OCI-LY7 (cell line): Measurements from ENCODE around the gene CHD5. TPM values are rescaled to one million over a fixed set of nuclear protein-coding genes. Genes with fewer than 3 reads are reported as not detected.

Source experiments
- BruUV-seq: library from RNA; stranded (reverse); fragments of 400-500 nt; replicated peaks from 2 replicates; lab custom pipeline; 2021; lab: Mats Ljungman, UMichigan
- CTCF ChIA-PET: fragments of 300-600 bp; sonication (Branson Sonifier 250); formaldehyde crosslinking; loops from one replicate; lab custom pipeline; 2022; ENCODE audit warnings: antibody characterized with exemption; ENCODE audit not compliant: unreplicated experiment; lab: Charles Lee
- POLR2A ChIA-PET: fragments of 300-600 bp; sonication (Branson Sonifier 250); formaldehyde crosslinking; loops from one replicate; lab custom pipeline; 2022; ENCODE audit warnings: antibody characterized with exemption; lab: Charles Lee
- DNase-seq: peaks from one replicate; pipeline ENCODE4 v3.0.0-alpha.2; 2015; ENCODE audit warnings: low spot score
- H2AFZ ChIP-seq: fragments of 200-600 bp; sonication (generic), shearing (Covaris generic); 2 replicates; pipeline ENCODE4 v1.6.1; 2014; ENCODE audit warnings: mild to moderate bottlenecking, antibody characterized with exemption, low read length, moderate library complexity
- H3K27ac ChIP-seq: fragments of 200-600 bp; sonication (generic); 2 replicates; pipeline ENCODE4 v1.5.1; 2014; ENCODE audit warnings: mixed run types, low read depth, mild to moderate bottlenecking, moderate library complexity, low read length, inconsistent platforms; ENCODE audit not compliant: poor library complexity, severe bottlenecking
- H3K36me3 ChIP-seq: fragments of 200-600 bp; sonication (generic); 2 replicates; pipeline ENCODE4 v1.6.1; 2014; ENCODE audit warnings: mild to moderate bottlenecking, antibody characterized with exemption, low read length, moderate library complexity, mixed read lengths; ENCODE audit not compliant: insufficient read depth
- H3K4me1 ChIP-seq: fragments of 200-600 bp; sonication (generic); 2 replicates; pipeline ENCODE4 v1.5.1; 2014; ENCODE audit warnings: mild to moderate bottlenecking, low read length; ENCODE audit not compliant: insufficient read depth, poor library complexity, severe bottlenecking
- H3K4me2 ChIP-seq: fragments of 200-600 bp; sonication (generic); 2 replicates; pipeline ENCODE4 v1.6.1; 2014; ENCODE audit warnings: mild to moderate bottlenecking, low read length
- H3K4me3 ChIP-seq: fragments of 200-600 bp; sonication (generic); 2 replicates; pipeline ENCODE4 v1.5.1; 2014; ENCODE audit warnings: mild to moderate bottlenecking, low read depth, low read length; ENCODE audit not compliant: poor library complexity, severe bottlenecking
- H3K79me2 ChIP-seq: fragments of 200-600 bp; sonication (generic); 2 replicates; pipeline ENCODE4 v1.6.1; 2016; ENCODE audit warnings: low read depth, mild to moderate bottlenecking, low read length, moderate library complexity, mixed read lengths; ENCODE audit not compliant: insufficient read depth
- H3K9me2 ChIP-seq: fragments of 200-600 bp; sonication (generic); 2 replicates; pipeline ENCODE4 v1.6.1; 2016; ENCODE audit warnings: mild to moderate bottlenecking, low read length, mixed read lengths; ENCODE audit not compliant: insufficient read depth
- H3K9me3 ChIP-seq: fragments of 200-600 bp; sonication (generic); 2 replicates; pipeline ENCODE4 v1.6.1; 2014; ENCODE audit warnings: mild to moderate bottlenecking, mixed run types, low read length, mixed read lengths
- H4K20me1 ChIP-seq: fragments of 200-600 bp; sonication (generic); 2 replicates; pipeline ENCODE4 v1.6.1; 2014; ENCODE audit warnings: mild to moderate bottlenecking, antibody characterized with exemption, low read length, moderate library complexity, mixed read lengths; ENCODE audit not compliant: insufficient read depth
- EZH2phosphoT487 ChIP-seq: fragments of 200-600 bp; sonication (generic); IDR thresholded peaks from 2 replicates; pipeline ENCODE4 v1.6.1; 2018; ENCODE audit warnings: low read depth, borderline replicate concordance, mild to moderate bottlenecking, mixed run types, antibody characterized with exemption, low read length, moderate library complexity, mixed read lengths
- intact Hi-C: fragments of 100-400 bp; cut with micrococcal nuclease; formaldehyde crosslinking; loops from one replicate; pipeline ENCODE4 v1.10.0; 2022; ENCODE audit not compliant: unreplicated experiment
- total RNA-seq, 2 experiments: library from RNA; depleted of rRNA in 1 of 2; stranded (reverse); fragments of >200 nt in 1 of 2; shearing (Covaris generic) in 1 of 2; gene quantifications; 2 replicates each; pipeline ENCODE4 v1.2.3, GENCODE V29; 2014 to 2022
- TF ChIP-seq, protein P1 (sequence below): fragments of 200-600 bp; sonication (generic); conservative IDR thresholded peaks from 2 replicates; pipeline ENCODE4 v1.5.1; 2014; ENCODE audit warnings: mild to moderate bottlenecking, antibody characterized with exemption, low read length, moderate library complexity, mixed read lengths

The CHD5 gene
- total RNA-seq, 2 experiments from 2014 or later, result 0.19 to 0.38 TPM

DNA sequence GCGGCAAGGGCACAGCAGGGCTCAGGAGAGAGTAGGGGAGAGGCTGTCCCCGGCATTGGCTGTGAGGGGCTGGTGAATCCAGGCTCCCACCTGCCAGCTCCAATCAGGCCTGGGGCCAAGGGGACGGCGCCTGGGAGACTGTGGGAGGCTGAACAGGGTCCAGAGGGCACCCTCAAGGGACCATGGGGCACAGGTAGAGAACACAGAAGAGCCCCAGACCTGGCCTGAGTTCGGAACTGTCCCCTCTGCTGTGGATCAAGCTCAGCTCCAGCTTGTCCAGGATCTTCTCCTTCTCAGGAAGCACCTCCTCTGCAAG lies 67.5 kb downstream of the CHD5 start:
- Histone ChIP-seq H3K4me3 (no peak overlapping the region), H4K20me1 (no peaks in the 10 kb centered on the region), H3K9me2 (no peaks in the 10 kb centered on the region), H3K4me1 (no peaks in the 10 kb centered on the region), H3K79me2 (no peaks in the 10 kb centered on the region), H3K9me3 (no peaks in the 10 kb centered on the region; the same call in 1 of the 2 replicates), H2AFZ (no peak overlapping the region), H3K36me3 (no peaks in the 10 kb centered on the region), H3K4me2 (no peak overlapping the region), H3K27ac (no peak overlapping the region)
- ChIA-PET POLR2A (no interaction called here), CTCF (no interaction called here)
- TF ChIP-seq, protein P1, sequence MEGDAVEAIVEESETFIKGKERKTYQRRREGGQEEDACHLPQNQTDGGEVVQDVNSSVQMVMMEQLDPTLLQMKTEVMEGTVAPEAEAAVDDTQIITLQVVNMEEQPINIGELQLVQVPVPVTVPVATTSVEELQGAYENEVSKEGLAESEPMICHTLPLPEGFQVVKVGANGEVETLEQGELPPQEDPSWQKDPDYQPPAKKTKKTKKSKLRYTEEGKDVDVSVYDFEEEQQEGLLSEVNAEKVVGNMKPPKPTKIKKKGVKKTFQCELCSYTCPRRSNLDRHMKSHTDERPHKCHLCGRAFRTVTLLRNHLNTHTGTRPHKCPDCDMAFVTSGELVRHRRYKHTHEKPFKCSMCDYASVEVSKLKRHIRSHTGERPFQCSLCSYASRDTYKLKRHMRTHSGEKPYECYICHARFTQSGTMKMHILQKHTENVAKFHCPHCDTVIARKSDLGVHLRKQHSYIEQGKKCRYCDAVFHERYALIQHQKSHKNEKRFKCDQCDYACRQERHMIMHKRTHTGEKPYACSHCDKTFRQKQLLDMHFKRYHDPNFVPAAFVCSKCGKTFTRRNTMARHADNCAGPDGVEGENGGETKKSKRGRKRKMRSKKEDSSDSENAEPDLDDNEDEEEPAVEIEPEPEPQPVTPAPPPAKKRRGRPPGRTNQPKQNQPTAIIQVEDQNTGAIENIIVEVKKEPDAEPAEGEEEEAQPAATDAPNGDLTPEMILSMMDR, result no peak
- no peak for TF ChIP-seq EZH2phosphoT487
- intact Hi-C loops, result no loop called here
- DNase-seq, result no peak
- BruUV-seq, result no TSS peak

DNA sequence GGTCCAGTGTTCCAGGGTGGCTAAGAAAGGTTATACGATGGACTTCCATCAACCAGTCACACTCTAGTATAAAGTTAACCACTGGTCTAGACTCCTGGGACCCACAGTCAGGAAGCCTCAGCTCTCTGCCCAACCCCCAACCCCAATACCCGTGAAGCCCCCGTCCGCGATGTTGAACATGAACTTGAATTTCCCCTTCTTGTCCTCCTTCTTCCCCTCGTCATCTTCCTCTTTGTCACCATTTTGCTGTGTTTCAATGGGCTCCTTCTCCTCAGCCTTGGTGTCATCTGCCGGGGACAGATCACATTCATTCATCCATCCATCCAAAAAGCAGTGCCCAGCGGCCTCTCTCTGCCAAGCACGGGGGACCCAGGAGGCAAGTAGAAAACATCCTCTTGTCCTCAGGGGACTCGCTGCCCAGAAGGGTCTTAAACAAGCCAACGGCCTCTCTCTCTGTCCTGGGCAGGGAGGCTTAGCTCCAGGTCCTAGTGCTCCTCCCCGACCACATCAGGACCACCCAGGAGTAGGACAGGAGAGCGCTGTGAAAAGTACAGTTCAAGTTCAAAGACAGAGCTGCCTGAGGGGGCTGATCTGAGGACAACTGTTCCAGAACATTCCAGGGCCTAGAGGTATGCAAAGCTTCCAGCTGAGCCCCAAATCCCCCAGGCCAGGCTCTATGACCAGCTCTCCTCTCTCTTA lies 68.0 kb downstream of the CHD5 start:
- CTCF ChIA-PET, result no interaction called here
- POLR2A ChIA-PET, result no interaction called here
- no TSS peak for BruUV-seq
- no peaks in the 10 kb centered on the region; the same call in 1 of the 2 replicates for H3K9me3 ChIP-seq
- intact Hi-C loops, result no loop called here
- H3K9me2 ChIP-seq, result no peaks in the 10 kb centered on the region
- no peaks in the 10 kb centered on the region for H3K36me3 ChIP-seq
- no peak overlapping the region for H3K4me3 ChIP-seq
- H3K4me2 ChIP-seq, result no peak overlapping the region
- H3K4me1 ChIP-seq, result no peaks in the 10 kb centered on the region
- no peak for DNase-seq
- TF ChIP-seq, protein P1, result no peak
- TF ChIP-seq EZH2phosphoT487, result no peak
- no peak overlapping the region for H2AFZ ChIP-seq
- no peak overlapping the region for H3K27ac ChIP-seq
- no peaks in the 10 kb centered on the region for H3K79me2 ChIP-seq
- H4K20me1 ChIP-seq, result no peaks in the 10 kb centered on the region

DNA sequence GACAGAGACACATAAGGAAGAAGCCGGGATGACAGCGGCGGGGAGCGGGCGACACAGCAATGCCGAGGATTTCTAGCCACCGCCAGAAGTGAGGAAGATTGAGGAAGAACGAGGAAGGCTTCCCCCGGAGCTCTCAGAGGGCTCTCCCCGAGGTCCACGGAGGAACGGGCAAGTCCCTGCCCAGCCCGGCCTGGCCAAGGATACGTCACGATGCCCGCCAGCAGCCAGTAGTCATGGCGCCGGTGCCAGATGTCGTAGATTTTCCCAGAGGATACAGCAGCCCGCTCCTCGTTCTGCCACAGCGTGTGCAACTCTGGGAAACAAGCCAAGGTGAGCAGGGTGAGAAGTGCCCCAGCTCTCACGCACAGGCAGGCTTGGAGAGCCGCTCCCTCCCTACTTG lies 68.5 kb downstream of the CHD5 start:
- intact Hi-C loops, result no loop called here
- ChIA-PET CTCF (no interaction called here), POLR2A (no interaction called here)
- Histone ChIP-seq H2AFZ (no peak overlapping the region), H3K4me1 (no peaks in the 10 kb centered on the region), H3K9me3 (no peaks in the 10 kb centered on the region), H3K4me3 (no peak overlapping the region), H3K27ac (no peak overlapping the region), H3K9me2 (no peaks in the 10 kb centered on the region), H3K79me2 (no peaks in the 10 kb centered on the region), H3K36me3 (no peaks in the 10 kb centered on the region), H3K4me2 (no peak overlapping the region), H4K20me1 (no peaks in the 10 kb centered on the region)
- no peak for DNase-seq
- TF ChIP-seq EZH2phosphoT487, result no peak
- TF ChIP-seq, protein P1, result no peak
- no TSS peak for BruUV-seq
